ENCODE data around the gene CD8A.

CD8A gene

DNA sequence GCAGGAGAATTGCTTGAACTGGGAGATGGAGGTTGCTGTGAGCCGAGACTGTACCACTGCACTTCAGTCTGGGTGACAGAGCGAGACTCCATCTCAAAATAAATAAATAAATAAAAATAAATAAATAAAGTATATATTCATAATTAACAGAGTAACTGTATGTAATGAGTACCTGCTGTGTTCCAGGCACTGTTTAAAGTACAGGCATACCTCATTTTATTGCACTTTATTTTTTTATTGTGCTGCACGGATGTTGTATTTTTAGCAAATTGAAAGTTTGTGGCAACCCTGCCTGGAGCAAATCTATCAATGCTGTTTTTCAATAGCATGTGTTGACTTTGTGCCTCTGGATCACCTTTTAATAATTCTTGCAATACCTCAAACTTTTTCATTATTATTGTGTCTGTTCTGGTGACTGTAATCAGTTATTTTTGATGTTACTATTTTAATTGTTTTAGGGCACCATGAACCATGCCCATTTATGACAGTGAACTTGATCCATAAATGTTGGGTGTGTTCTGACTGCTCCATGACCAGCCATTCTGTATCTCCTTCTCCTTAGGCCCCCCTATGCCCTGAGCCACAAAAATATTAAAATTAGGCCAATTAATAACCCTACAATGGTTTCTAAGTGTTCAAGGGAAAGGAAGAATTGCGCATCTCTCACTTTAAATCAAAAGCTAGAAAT, 27.5 kb upstream of the CD8A start:
- Histone ChIP-seq H3K9me3 (ENCODE audit: insufficient read depth, low read length, severe bottlenecking) (no peaks in the 10 kb centered on the region), H3K27me3 (ENCODE audit: insufficient read depth, low read length, poor library complexity) (no peaks in the 10 kb centered on the region), H3K4me3 (ENCODE audit: low read depth in 1 of 2, low read length in 2 of 2) (no peak overlapping the region), H3K4me1 (ENCODE audit: insufficient read depth, low read length) (peaks cover 43% of the 10 kb centered on the region), H3K9ac (ENCODE audit: low read depth, low read length) (no peak overlapping the region), H3K4me2 (ENCODE audit: insufficient read depth, low read length) (no peak overlapping the region), H4K20me1 (ENCODE audit: insufficient read depth, low read length) (no peaks in the 10 kb centered on the region), H3K79me2 (ENCODE audit: insufficient read depth, low read length) (no peaks in the 10 kb centered on the region), H3K36me3 (ENCODE audit: insufficient read depth, low read length) (no peaks in the 10 kb centered on the region), H3K27ac (ENCODE audit: low read length) (no peak overlapping the region), H2AFZ (ENCODE audit: low read depth, low read length) (no peak overlapping the region)
- ATAC-seq (ENCODE audit: insufficient read depth, low read depth) = no peak
- DNase-seq = no peak
- TF ChIP-seq EZH2 (IDR thresholded peaks at IDR 0.05; ENCODE audit: borderline replicate concordance, low read depth, low read length, severe bottlenecking) = no peak
- no peak for TF ChIP-seq CTCF (IDR thresholded peaks at IDR 0.05; ENCODE audit: borderline replicate concordance, extremely low read depth, low read length, poor library complexity, severe bottlenecking)

DNA sequence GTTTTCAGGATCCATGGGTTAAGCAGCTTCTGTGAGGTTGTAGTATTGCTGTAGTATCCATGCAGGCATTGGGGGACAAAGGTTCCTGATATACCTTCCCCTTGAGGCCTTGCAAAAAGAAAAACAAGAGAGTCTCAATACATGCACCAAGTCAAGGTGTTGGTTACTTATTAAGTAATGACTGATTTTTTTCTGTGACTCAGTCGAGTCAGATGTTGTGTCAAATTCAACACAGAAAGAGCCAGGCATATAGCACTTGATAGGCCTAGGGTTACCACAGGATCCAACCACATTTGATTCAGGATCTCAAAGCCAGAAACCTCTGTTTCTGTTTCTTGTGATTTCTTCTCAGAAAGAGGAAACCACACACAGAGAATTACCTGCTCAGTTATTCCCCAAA, 24.9 kb upstream of the CD8A start:
- no peaks in the 10 kb centered on the region for H3K36me3 ChIP-seq (ENCODE audit: insufficient read depth, low read length)
- 0 out of 2 replicates have a peak overlapping the region, but pooled peaks have one; percentile 8 for H2AFZ ChIP-seq (ENCODE audit: low read depth, low read length)
- no peak for TF ChIP-seq CTCF (IDR thresholded peaks at IDR 0.05; ENCODE audit: borderline replicate concordance, extremely low read depth, low read length, poor library complexity, severe bottlenecking)
- no peak for TF ChIP-seq EZH2 (IDR thresholded peaks at IDR 0.05; ENCODE audit: borderline replicate concordance, low read depth, low read length, severe bottlenecking)
- H3K79me2 ChIP-seq (ENCODE audit: insufficient read depth, low read length) = no peaks in the 10 kb centered on the region
- H3K27ac ChIP-seq (ENCODE audit: low read length) = no peak overlapping the region
- H3K9ac ChIP-seq (ENCODE audit: low read depth, low read length) = no peak overlapping the region
- no peak overlapping the region for H3K4me2 ChIP-seq (ENCODE audit: insufficient read depth, low read length)
- ATAC-seq (ENCODE audit: insufficient read depth, low read depth) = peak; percentile 87
- H3K9me3 ChIP-seq (ENCODE audit: insufficient read depth, low read length, severe bottlenecking) = no peaks in the 10 kb centered on the region
- no peaks in the 10 kb centered on the region for H3K27me3 ChIP-seq (ENCODE audit: insufficient read depth, low read length, poor library complexity)
- no peak overlapping the region for H3K4me3 ChIP-seq (ENCODE audit: low read depth in 1 of 2, low read length in 2 of 2)
- peak; percentile 40 for DNase-seq
- no peaks in the 10 kb centered on the region for H4K20me1 ChIP-seq (ENCODE audit: insufficient read depth, low read length)
- peaks cover 35% of the 10 kb centered on the region for H3K4me1 ChIP-seq (ENCODE audit: insufficient read depth, low read length)

- ATAC-seq (ENCODE audit: insufficient read depth, low read depth) (no peak), DNase-seq (no peak)
- Histone ChIP-seq H3K27ac (ENCODE audit: low read length) (no peak overlapping the region), H3K4me2 (ENCODE audit: insufficient read depth, low read length) (no peak overlapping the region), H3K79me2 (ENCODE audit: insufficient read depth, low read length) (no peaks in the 10 kb centered on the region), H3K4me1 (ENCODE audit: insufficient read depth, low read length) (peaks cover 23% of the 10 kb centered on the region), H4K20me1 (ENCODE audit: insufficient read depth, low read length) (no peaks in the 10 kb centered on the region), H3K4me3 (ENCODE audit: low read depth in 1 of 2, low read length in 2 of 2) (no peak overlapping the region), H2AFZ (ENCODE audit: low read depth, low read length) (no peak overlapping the region), H3K36me3 (ENCODE audit: insufficient read depth, low read length) (no peaks in the 10 kb centered on the region), H3K9me3 (ENCODE audit: insufficient read depth, low read length, severe bottlenecking) (no peaks in the 10 kb centered on the region), H3K27me3 (ENCODE audit: insufficient read depth, low read length, poor library complexity) (no peaks in the 10 kb centered on the region), H3K9ac (ENCODE audit: low read depth, low read length) (no peak overlapping the region)
- TF ChIP-seq EZH2 (IDR thresholded peaks at IDR 0.05; ENCODE audit: borderline replicate concordance, low read depth, low read length, severe bottlenecking) (no peak), CTCF (IDR thresholded peaks at IDR 0.05; ENCODE audit: borderline replicate concordance, extremely low read depth, low read length, poor library complexity, severe bottlenecking) (no peak)
These were observed 18.9 kb upstream of the CD8A start for GRCh38 chr2:86809481-86810121.
